Measurements from ENCODE around the gene MTERF4.
A peak's percentile ranks its signal among the peaks of the same experiment; 100 is the strongest.
"Not testable (repeated sequence)": the region's sequence is repeated elsewhere in the genome, so short reads cannot be mapped to it uniquely, and the experiment has no call there.

Gene MTERF4

DNA sequence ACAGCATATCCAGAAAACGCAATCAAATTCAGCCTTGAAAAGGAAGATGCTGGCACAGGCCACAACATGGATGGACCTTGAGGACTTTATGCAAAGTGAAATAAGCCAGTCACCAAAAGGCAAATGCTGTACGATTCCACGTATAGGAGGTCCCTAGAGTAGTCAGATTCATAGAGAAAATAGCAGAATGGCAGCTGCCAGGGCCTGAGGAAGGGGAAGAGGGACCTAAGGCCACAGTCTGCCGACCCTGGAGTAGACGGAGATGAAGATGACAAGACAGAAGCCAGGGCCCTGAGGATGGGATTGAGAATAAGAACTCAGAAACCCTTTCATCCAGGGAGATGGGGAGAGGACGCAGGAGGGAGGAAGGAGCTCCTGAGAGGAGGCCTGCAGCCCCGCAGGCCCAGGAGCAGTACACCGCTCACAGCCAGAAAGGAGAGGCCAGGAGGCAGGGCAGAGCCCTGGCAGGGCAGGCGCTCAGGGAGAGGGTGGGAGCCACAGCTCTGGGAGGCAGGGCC is 8.1 kb upstream of the MTERF4 start:
- no peak for DNase-seq

DNA sequence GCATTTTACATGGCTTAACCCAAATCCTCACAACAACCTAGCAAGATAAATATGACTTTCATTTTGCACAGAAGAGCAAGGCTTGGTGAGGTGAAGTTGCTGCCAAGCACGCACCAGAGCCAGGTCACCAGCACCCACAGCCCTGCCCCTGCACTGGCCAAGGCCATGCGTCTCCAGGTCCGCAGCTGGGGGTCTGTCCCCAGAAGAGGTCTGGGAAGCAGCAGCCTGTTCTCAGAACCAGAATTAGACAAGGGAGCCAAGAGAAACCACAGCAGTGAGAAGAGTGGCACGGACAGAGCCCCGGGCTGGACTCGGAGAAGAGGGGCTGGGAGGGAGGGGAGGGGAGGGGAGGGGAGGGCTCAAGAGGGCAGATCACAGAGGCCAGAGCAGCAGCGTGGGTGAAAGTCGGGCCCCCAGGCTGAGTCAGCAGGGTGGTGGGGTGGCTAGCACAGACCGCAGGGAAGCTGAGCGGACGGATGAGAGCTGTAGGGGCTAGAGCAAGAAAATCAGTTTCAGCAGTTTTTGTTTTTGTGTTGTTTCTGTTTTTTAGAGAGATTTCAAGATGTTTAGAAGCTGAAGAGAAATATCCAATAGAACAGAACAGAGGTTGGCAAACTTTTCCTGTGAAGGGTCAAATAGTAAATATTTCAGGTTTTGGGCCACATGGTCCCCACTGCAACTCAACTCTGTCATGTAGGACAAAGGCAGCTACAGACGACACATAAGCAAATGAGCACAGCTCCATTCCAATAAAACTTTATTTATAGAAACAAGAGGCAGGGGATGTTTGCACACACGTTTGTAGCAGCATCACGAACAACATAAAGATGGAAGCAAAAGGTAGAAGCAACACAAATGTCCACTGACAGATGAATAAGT is 7.4 kb upstream of the MTERF4 start:
- DNase-seq: no peak

DNA sequence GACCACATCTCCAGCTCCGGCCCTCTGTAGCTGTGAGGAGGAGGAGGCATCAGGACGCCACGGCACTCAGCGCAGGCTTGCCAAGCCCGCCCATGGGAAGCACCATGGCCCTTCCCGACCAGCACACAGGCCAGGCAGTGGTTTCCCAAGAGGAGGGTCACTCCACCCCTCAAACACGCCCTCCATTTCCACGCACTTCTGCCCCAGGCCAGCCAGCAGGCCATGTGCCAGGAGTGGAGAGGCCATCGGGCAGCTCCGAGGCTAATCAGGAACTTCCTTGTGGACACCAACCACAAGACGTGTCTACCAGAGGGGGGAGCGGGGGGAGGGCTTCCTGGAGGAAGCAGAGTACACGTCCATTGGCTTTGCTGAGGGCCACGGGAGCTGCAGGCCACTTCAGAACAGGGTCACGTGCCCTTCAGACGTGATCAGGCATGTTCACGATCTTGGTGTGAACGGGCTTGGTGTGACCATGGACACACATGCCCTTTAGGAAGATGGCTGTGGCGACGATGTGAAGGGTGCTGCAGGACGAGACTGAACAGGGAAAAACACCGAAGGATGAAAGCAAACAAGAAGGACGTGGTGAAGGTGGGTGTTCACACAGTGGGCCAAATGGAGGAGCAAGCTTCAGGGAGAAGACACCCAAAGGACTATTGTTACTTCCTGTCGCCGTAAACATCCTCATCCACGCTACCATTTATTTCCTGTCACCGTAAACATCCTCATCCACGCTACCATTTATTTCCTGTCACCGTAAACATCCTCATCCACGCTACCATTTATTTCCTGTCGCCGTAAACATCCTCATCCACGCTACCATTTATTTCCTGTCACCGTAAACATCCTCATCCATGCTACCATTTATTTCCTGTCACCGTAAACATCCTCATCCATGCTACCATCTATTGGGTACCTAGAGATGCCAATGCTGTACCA is 6.5 kb upstream of the MTERF4 start:
- DNase-seq: no peak

DNA sequence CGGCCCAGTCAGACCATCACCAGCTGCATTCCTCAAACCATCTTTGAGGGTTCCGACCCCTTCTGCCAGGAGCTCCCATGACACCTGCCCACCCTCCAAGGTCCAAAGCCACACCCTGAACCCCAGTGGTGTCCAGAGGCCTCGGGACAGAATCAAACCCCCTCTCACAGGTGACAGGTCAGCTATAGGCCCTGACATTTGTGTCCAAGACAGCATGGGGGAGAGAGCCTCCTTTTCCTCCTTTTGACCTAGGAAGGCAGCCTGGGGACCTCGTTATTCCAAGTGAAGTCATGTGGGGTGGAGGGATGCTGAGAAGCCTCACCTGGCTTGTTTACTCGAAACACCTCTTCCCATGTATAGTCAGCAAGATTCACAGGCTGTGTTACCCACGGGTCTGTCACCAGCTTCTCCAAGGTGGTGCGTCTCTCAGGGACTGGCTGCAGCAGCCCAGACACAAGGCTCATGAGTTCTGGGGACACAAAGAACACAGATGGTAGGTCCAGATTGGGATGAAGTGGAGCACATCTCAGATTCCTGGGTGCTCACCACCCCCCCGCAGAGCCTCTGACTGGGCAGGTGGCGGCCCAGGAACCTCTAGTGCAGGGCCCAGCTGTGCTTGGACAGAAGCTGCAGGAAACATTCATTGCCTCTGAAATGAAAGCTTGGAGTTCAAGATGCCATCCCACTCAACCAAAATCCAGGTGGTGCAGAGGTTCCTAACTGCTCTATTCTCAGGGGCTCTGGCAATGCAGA is 5.1 kb upstream of the MTERF4 start:
- no peak for DNase-seq

DNA sequence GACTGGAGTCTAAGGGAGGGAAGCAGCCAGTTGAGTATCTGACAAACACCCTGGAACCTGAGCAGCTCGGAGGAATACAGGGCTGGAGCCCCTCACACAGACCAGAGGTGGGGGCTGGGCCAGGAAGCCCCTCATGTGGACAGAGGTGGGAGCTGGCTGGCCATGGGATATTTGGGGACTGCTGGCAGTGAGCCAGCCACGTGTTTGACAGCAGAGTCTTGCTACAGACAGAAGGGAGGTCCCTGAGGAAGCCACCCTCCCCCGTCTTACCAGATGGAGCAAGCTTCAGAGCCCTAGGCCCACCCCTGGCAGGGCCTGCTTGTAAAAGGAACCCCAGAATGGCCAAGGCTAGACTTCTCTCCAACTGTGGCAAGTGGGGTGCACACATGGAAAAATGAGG is 3.6 kb upstream of the MTERF4 start:
- no peak for DNase-seq

DNA sequence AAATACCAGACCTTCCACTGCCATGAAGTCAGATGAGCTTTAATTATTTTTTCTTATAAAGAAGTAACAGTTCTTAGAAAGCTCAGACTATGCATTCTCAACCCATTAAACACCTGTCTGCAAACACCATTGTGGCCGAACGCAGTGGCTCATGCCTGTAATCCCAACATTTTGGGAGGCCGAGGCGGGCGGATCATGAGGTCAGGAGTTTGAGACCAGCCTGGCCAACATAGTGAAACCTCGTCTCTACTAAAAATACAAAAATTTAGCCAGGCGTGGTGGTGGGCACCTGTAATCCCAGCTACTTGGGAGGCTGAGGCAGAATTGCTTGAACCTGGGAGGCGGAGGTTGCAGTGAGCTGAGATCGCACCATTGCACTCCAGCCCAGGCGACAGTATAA is 2.5 kb upstream of the MTERF4 start:
- DNase-seq: not testable (repeated sequence)

DNA sequence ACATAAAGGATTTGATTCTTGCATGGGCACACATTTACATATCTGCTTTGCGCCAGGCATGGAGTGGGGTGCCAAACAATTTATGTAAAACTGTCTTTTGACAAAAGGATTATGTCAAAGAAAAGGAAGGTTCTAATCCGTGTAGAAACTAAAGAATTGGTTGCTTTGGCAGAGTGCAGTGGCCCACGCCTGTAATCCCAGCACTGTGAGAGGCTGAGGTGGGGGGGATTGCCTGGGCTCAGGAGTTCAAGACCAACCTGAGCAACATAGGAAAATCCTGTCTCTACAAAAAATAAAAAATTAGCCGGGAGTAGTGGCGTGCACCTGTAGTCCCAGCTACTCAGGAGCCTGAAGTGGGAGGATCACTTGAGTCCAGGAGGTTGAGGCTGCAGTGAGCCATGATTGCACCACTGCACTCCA is 1.1 kb upstream of the MTERF4 start:
- DNase-seq: peak; percentile 2

DNA sequence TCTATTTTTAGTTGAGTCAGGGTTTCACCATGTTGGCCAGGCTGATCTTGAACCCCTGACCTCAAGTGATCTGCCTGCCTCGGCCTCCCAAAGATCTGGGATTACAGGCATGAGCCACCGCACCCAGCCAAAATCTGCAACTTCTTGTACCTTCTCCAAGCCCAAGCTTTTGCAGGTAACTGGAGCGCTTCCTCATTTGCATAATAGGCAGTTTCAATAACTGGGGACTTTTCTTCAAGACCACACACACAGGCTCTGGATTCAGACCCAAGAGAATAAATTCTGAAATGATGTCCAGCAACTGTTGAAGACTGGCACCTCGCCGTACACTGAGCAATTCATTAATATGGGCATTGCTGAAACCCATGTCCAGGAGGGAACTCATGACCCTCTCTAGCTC is 2.8 kb downstream of the MTERF4 start:
- DNase-seq: no peak

DNA sequence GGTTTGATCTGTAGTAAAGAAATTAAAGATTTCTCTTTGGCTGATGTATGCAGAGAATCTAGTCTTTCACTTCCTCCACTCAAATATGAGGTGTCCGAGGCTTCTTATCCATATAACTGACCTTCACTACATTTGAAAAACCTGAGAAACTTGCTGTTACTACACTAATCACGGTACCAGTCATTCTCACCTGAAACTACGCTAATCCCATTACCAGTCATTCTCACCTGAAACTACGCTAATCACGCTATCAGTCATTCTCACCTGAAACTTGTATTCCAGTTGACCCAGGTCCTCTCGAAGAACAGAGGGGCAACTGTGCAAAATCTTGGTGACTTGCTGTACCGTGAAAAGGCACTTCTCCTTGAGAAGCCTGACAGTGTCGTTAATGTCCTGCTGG is 5.1 kb downstream of the MTERF4 start:
- no peak for DNase-seq

DNA sequence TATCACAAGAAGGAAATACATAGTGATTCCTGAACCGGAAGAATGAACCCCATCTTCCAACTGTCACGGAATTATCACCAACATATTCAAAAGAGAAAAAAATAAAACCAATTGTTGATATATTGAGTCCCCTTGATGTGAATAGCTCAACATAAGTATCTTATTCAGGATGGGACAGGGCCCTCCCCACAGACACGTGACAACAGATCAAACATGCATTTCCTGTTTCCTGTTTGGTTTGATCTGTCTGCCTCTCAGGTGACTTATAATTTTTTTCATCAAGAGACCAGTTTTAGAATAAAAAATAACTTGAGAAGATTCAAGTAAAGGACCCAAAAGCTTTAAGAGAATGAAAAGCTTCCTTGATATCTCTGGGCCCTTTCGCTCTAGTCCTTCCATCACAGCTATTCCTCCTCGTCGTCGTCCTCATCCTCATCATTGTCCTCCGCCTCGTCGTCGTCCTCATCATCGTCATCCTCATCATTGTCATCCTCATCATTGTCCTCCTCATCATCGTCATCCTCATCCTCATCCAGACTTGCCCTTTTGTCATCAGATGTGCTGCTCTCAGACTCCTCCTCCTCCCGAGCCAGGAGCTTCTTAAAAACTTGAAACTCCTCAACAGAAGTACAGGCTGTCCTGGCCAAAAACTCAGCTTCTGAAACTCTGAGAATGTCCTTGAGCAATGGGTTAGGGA is 6.3 kb downstream of the MTERF4 start:
- DNase-seq: no peak

DNA sequence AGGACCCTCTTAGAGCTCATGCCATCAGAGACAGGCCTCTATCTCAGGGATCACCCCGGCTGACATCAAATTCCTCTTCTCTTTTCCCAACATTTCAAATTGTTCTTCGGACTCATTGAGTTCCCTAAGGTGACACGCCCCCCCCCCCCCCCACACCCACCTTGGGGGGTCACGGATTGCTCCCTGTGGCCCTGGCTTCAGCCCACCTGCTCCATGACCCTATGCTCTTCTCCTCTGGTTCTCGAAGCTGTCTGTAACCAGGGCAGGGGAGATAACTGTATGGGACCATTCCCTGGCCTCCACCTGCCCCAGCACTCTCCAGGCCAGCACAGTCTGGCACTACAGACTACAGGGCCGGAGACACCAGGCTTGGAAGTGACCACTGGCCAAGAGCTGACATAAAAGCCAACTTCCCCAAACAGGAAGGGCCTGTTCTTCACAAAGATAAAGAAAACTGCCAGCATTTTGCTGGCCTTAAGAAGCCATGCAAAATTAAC is 7.1 kb downstream of the MTERF4 start:
- no peak for DNase-seq

DNA sequence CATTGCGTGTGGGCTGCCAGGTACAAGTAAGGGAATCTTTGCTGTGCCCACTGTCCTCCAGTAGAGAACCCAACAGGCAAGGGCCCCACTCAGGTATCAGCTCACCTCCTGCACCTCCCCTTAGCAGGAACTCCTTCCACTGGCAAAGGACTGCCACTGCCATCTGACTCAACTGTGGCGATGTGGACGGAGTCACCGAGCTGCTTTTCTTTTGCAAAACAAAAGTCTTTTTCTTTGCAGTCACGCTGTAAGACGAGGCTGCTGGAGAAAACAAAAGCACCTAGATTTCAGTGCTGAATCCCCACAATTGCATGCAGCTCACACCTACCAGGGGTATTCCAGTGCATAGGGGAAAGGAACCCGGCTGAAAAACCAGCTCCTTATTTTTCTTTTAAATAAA is 7.9 kb downstream of the MTERF4 start:
- no peak for DNase-seq

DNA sequence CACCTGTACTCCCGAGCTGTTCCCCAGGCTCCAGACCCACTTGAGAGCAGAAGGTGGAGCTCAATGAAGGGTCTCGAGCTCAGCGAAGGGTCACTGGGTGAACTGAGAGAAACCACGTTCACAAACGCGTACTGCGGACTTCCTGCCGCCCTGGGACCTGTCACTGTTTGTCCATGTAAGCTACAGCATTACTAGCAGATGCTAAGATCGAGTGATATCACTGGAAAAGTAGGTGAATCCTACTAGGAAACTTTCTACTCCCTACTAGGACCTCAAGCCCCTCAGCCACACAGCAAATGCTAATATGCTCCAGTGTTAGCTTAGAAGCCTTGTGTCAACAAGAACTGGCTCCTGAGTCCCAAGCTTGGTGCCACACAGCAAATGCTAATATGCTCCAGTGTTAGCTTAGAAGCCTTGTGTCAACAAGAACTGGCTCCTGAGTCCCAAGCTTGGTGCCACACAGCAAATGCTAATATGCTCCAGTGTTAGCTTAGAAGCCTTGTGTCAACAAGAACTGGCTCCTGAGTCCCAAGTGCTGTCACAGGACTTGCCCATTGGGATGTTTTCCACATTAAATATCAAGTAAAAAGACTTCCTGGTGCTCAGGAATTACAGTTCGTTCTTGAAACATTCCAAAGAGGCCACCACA is 8.8 kb downstream of the MTERF4 start:
- not testable (repeated sequence) for DNase-seq

DNA sequence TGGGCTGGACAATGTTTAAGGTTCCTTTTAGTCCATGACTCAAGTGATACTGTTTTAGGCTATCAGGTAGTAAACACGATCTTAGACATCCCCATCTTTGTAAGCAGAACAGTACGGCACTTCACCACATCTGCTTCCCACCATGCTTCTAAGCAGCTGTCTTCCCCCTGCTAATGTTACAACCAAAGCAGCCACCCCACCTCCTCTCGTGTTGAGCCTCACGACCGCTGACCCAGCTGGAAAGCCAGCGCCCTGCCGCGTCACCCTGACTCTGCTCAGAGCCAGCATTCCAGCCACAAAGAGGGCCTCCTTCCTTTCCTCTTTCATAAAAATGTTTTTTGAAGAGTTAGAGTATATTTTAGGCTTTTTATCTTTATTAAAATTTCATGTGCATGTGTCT is 9.4 kb downstream of the MTERF4 start:
- no peak for DNase-seq

DNA sequence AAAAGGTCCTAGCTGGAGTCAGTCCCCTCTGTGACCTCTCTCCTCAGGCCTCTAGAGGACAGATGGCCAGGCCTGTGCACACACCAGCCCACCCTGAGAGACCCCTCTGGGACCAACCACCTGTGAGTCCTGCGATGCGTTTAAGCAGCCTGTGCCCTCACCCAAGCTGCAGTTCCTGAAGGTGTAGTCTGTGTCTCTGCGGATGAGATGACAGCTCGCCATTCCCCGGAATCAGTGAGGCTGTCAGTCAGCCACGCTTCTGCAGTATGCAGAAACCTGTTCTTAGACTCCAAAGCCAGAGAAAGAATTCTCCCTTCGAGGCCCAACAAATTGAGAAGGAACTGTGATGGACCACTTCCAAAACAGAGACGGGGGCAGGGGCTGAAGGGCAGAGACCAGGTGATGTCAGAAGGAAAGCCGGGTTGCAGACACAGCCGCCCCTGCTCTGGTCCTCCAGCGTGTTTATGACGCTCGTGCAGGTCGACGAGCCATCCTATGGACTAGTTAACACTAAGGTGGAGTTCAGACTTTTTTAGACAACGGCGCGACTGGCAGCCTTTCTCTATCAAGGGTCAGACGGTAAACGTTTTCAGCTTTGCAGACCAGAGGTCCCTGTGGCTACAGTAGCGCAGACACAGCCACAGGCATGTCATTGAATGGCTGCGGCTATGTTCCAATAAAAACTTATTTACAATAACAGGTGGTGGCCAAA is 10.2 kb downstream of the MTERF4 start:
- no peak for DNase-seq

DNA sequence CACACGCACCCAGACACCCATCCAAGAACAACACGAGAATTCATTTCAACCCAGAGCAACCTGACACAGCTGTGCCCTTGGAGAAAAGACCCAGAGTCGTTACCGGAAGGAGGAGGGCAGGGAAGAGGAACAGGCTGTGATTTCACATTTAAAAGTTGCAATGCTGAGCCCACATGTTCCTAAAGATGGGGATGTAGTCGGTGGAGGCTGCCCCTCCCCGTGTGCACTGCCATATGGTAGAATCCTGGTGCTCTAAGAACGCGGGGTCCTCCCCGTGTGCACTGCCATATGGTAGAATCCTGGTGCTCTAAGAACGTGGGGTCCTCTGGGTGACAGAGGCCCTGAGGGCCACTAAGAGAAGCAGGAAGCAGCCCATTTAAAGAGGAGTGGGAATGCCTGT is 10.9 kb downstream of the MTERF4 start:
- DNase-seq: no peak

DNA sequence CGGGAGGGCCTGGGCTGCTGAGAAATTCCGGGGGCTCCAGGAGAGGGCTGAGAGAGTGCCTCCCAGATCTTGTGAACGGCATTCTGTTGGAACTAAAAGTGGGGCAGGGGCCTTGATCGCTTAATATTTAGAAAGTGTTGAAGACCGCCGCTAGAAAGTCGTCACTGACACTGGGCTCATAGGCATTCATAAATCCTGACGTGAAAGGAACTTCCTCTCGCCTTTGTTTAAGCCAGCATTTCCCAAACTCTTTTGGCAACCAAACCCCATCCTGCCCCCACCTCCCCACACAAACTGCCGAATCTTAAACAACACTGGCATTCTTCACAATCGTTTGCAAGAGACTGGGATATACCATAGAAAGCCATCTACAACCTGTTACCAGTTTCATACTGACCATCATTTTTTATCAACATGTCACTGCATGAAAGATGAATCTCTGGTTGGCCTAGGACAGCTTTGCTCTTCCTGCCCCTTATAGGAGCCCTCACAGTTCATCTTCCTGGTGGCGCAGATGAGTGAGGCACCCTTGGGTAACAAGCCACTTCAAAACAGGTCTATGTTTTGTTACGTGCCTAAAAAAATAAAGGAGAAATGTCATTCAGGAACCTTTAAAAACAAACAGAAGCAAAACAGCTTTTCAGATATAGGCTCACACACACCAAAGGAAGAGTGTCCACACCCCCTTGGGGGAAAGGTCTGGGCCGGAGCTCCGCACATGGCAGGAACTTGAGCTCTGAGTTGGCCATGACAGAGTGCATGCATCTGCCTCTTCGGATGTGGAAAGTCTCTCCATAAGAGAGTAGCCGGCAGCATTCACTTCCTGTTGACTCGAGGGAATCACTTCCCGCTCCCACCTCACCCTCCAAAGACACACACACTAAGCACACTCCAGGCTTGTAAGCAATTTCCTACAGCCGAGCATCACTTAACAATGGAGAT is 13.0 kb downstream of the MTERF4 start:
- no peak for DNase-seq

DNA sequence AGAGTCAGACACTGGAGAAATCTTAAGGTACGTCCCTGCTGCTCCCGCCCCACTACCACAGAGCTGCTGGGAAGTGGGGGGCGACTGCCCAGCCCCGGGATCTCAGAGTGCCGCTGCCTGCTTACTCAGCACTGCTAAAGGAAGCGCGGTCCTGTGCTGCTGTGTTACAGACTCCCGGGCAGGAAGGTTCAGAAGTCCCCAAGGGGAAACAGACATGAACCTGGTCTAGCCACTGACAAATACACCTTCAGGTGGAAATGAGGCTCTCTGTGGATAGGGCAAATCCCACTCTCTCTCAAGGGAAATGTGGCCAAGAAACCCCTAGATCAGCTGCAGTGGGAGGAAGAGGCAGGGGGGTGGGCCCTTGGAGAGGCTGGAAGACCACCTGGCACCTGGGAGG is 13.7 kb downstream of the MTERF4 start:
- no peak for DNase-seq

DNA sequence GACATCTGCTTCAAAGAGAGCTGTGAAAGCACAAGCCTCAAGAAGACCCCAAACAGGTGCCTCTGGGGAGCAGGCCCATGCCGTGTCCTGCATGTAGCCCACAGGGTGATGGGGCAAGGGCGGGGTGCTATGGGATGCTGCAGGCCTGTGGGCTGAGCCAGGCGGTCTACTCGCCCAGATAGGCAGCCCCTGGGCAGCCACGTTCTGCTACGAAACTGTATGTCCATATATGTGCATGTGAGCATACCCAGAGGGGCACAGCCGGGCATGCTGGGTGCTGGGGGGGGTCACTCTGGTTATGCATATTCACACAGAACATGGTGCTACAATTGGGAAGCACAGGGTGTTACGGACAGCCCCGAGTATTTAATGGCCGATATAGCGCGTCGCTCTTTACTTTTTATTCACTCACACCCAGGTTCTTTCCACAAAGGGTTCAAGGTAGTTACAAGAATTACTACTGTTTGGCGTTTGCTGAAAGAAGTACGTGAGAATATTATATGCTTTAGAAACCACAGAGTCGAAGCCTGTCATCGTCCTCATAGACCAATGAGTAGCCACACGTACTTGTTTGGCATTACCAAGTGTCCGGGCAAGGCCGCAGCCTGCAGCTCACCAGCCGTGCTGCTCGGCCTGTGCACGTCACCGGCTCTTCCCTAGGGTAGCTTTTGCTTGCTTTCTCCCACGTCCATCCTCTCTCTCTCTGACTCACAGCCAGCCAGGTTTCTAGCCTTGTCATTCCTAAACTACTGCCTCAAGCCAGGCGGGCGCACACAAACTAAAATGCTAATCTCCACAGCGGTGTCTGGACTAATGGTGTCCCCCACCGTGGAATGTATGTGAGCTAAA is 14.4 kb downstream of the MTERF4 start:
- no peak for DNase-seq

Data from DMS79 (cell line).